ENCODE measurements around the gene CTSK.
"Not testable (repeated sequence)": the region's sequence is repeated elsewhere in the genome, so short reads cannot be mapped to it uniquely, and the experiment has no call there.

- not testable (repeated sequence) for TF ChIP-seq CTCF, POLR2A (IDR thresholded peaks at IDR 0.05)
These were observed 40.4 kb downstream of the CTSK start for GRCh38 chr1:150767704-150768103.
